GM12892 (cell line): ENCODE measurements around the gene SPATA20.

Source experiments
- POLR2A ChIP-seq: IDR thresholded peaks from 2 replicates; pipeline ENCODE4 v1.6.1; 2011; ENCODE audit warnings: low read depth, low read length, control low read depth
- POLR2AphosphoS5 ChIP-seq: IDR thresholded peaks from 2 replicates; pipeline ENCODE4 v1.6.1; 2011; ENCODE audit warnings: low read depth, low read length, control low read depth

- TF ChIP-seq POLR2A (no peak), POLR2AphosphoS5 (no peak)
These were observed 54.9 kb downstream of the SPATA20 start for GRCh38 chr17:50601823-50602375.
